NCI-H146 treated with DMSO at 0.1 percent for 48 hours (cell line): ENCODE measurements around the gene AREG.

Experiments used
- DNase-seq: peaks from one replicate; lab custom pipeline; 2025; ENCODE audit not compliant: unreplicated experiment; lab: John Stamatoyannopoulos, UW

The AREG gene

DNA sequence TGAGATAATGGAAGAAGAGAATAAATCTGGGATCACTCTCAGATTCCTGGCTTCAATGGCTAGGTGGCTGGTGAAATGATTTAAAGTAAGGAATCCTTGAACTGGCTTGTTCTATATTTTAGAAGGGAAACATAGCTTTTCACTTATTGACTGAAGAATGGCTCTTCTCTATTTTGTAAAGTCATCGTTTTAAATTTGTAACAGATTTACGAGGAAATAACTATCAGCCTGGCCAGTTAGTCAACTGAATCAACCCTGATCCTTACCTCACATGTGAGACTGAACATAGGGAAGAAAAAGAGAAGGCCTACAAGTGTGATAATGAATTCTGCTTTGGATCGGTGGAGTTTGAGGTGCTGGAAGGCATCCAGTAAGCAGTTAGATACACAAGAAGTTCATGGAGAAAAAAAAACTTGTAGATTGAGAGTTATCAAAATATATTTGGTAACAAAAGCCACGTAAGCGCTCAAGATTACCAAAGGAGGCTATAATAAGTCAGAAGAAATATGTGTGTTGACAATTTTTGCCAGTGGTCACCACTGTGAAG, 12.0 kb downstream of the AREG start:
- no peak for DNase-seq

DNA sequence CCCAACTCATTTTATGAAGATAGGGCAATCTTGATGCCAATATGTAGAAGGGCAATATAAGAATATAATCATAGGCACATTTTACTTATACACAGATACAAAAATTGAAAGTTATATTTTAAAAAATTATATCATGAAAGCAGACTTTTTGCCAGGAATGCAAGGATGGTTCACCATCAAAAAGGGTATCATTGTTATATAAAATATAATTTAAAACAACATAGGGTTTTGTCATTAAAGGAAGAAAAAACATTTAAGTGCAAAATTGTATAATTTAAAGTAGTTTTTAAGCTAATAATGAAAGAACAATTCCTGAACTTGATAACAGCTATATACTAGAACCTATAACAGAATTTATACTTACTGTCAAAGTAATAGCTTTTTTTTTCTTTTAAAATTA, 15.9 kb downstream of the AREG start:
- DNase-seq, result no peak

DNA sequence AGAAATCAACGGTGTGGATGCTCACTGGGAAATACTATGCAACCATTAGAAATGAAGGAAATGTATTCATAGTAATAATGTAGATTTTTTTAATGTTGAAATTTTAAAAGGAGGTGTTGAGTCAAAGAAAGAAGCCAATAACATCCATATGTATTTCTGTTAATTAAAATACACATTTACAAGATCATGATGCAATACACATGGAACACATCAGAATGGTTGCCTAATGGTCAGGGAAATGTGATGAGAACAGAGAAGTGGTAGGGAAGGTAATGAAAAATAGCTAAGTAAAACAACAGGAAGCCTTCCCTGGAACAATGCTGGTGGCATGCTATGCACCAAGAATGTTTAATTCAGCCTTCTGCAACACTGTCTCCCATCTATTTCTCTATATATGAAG, 18.2 kb downstream of the AREG start:
- no peak for DNase-seq

DNA sequence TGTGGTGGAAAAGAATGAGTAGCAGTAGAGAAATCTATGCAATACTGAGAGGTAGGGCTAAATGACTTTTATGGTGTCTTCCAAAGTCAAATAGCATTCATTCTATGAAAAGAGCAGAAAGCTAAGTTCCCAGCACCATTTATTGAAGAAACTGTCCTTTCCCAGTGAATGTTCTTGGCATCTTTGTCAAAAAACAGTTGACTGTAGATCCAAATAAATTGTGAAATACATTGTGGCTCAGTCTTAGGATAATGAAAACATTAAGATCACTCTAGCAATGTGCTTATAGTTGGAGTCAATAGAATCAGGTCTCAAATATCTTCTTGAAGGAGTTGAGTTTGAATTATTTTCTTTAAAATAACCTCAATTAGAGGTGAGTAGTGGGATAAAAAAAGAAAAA, 19.4 kb downstream of the AREG start:
- no peak for DNase-seq

DNA sequence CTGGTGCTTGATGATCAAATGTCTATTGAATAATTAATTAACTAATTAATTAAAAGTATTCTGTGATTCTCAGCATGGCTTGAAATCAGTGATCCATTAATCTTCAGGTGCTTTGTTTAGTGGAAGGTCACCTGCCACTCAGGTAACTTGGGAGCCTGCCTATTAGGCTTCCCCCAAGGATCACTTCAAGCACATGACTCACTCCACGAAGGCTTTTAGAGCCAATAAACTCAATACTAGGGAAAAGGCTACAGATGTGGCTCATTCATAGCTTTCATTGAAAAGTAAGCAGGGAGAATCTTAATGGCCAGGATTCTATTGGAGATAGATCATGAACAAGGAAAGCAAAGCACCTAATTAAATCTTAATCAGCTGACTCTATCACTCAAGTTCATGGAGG, 21.3 kb downstream of the AREG start:
- no peak for DNase-seq

DNA sequence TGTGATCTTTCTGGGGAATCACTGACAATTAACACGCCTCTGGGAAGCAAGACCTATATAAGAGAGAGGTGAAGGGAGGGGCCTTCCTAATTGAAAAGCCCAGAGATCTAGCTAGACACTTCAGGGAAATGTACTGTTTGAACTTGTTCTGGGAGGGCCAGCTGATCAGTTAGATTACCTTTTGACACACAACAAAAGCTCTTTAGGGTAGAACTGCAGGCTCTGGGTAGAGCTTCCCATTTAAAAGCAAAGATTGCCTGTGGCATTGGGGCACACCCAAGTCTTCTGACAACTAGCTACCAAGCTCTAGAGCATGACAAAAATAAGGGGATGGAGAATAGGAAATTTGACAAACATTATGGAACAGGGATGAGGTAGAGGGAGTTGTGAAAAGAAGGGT, 26.3 kb downstream of the AREG start:
- no peak for DNase-seq

DNA sequence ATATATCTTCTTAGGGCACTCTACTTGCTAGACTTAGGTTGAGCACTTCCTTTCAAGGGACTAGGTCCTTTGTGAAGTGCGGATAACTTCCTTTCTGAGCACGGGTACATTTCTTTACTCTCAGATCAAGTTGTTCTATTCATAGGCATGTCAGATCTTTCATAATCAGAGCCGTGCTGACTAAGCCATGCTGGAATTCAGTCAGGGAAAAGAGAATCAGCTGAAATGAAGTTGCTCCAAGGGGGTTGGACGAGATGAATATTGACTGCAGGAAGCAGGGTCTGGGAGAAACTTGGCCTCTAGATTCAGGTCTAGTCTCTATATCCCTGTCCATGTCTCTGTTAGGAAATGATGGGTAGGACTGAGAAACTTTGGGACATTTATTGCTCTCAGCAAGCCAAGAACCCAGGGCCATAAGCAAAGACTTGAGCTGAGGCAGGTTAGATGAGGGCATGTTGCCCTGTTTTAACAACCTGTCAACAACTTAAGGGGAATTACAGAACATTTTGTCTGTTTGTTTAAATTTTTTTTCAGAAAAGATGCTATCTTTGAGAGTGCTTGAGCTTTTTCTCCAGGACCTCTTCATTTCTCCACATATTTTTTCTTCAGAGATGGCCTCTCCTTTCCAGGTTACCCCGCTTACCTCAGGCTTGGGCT, 28.3 kb downstream of the AREG start:
- DNase-seq, result no peak

DNA sequence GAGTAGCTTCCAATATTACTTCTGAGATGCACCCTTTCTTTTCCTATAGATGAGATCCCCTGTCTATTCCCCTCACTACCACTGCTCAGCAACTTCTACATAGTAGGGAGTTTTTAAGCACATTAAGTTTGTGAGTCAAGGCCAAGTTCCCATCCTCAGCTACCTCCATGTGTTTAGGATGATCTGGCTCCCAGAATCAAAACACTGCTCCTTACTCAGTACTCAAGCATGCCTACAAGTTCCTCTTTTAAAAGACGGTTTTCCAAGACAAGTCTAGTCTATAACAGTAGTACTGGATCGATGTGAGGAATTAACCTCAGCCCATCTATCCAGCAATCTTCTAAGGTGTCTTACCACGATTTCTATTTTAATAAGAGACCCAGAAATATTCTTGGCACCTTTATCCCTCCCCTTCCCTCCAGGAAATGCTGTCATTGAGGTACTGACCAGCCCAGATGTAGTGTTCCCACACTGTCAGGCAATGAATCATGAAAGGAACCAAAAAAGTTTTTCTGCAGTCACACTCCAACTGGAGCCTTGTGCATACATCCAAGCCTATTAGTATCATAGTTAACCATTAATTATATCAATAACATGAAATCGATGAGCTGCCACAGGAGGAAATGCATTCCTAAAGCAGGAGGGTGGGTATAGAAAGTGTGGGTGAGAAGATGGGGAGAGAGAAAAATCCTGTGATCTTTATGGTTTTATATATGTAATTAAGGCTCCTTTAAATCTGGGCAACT, 29.6 kb downstream of the AREG start:
- DNase-seq, result no peak

DNA sequence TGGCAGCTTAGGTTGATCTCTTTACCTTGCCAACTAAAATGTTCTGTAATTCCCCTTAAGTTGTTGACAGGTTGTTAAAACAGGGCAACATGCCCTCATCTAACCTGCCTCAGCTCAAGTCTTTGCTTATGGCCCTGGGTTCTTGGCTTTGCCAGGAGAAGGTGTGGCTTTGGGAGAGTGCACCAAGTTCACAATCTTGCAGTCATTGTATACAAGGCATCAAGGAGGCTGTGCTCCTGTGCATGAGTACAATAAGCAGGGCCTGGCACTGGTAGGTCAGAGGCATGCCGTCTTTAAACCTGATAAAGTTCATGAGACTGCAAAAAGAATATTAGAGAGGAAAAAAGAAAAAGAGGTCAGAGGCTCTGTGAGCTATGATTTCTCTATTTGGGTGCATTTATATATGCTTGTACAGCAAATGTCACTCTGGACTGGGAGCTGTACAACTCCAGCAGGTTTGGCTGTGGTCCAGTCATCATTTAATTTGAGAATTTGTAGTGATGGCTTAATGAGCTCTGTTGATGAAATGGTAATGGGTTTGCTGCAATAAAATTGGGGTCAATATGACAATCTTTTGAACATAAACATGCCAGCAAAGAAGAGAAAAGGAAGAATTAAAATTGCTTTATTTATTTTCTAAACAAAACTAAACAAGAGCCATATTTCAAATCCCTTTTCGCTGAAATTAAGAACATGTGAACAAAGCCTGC, 30.3 kb downstream of the AREG start:
- DNase-seq, result no peak

DNA sequence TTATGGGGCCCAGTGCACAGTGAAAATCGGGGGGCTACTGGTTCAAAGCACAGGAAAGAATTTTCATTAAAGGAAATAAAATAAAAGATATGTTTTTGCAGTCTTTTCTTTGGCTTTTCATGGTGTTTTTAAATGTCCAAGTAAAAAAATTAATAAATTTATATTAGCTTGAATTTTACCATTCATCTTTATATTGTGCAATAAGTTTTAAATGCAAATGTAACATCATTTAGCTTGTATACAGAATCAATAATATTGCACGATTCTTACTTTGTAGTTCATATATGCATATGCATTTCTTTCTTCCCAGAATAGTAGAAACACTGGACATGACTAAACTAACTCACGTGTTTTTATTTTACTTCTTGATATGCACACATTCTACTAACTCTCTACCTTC, 31.0 kb downstream of the AREG start:
- no peak for DNase-seq

DNA sequence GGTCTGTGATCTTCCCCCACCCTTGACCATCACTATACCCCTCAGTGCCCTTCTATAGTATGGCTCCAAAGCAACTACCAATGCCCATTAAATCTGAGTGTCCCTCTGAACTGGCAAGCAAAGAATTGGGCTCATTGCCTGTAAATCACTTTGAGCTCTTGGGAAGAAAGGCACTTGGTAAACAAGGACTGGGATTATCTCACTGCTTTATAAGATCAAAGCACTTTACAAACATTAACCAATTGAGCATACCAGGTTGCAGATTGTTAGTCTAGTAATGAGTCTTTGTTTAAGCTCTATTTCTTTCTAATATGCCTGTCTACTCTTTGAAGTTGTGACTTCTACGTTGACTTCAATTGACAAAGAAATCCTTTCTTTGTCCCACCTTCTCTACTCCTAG, 34.1 kb downstream of the AREG start:
- no peak for DNase-seq

DNA sequence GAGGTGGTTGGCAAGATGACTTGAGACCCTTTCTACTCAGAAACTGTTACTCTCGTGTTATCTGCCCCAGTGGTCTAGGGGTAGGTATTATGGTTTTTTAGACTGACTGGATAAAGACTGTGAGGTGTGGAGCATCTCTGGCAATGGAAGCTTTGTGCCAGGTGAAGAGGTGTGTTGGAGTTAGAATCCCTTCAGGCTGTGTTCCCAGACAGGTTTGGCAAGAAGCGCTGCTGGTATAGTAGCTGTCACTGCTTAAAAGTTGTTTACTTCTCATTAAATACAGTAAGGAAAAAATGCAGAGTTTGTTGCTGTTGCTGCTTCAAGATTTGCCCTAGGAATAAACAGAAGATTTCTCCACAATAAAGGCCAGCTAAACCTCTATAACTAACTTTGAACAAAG, 35.3 kb downstream of the AREG start:
- no peak for DNase-seq

DNA sequence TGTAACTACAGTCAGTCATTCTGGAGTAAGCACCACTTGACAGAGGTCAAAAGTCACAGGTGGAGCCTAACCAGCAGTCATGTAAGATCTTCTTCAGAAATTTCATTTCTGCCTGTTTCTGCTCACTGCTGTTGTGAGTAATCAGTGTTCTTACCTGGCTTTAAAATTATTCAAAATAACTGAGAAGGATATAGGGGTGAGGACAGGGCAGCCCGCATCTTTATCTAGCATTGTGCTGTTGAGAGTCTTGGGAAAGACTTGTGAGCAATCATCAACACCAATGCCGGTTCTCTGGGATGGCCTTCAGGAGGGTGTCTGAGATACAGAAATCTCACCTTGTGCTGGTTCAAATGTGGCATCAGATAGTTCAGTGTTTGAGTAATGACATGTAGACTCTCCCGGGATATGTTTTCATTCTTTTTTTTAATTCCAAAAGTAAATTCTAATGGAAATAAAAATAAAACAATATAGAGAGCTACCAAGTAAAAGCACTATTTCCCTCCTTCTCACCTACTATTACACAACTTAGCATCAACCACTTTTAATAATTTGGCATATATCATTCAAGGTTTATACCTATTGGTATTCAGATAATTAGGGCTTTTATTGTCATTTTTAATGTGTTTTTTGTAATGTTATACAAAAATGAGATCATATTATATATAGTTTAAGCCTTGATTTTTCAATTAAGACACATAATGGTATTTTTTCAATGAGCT, 37.1 kb downstream of the AREG start:
- DNase-seq, result no peak

DNA sequence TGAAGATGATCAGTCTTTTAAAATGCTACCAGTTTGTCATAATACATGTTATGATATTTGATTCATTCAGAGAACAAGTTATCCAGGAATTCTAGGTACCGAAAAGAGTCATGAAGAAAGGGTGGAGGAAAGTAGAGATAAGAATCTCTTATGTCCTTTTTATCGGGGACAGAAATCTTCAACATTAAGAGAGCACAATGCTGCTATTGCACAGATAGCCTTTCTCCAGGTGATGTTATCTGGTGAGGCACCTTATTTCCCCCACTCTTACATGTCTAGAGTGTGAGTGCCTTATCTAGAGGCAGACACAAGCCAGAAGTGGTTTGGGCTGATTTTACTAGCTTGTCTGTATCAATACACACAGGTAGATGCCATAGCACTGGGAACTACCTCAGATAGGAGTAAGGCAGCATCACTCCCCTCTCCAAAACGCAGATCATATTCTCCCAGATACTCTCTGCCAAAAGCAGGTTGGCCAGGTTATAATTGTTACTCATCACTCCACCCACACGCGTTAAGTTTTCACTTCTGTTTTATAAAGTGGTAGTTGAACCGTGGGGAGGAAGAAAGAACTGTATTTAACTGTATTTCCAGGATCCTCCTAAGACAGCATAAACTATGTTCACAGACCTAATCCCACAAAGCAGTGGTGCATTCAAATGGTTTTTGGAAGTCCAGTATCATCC, 38.4 kb downstream of the AREG start:
- DNase-seq, result no peak

DNA sequence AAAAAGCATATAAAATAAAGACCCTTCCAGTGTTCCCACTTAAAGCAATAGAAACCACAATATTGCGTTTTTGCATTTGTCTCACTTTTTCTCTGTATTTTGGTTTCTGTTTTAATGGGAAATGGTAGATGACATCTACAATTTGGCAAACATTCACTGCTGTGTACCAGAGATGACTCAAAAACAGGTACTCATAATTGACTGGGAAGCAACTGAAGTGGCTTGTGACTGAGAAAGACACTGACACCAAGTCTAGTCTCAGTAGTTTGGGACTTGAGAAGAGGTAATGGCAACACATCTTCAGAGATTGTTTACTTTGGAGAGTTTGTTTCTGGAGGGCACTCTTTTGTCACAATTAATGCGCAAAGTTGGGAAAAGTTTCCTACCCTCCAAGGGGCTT, 42.0 kb downstream of the AREG start:
- DNase-seq, result no peak

DNA sequence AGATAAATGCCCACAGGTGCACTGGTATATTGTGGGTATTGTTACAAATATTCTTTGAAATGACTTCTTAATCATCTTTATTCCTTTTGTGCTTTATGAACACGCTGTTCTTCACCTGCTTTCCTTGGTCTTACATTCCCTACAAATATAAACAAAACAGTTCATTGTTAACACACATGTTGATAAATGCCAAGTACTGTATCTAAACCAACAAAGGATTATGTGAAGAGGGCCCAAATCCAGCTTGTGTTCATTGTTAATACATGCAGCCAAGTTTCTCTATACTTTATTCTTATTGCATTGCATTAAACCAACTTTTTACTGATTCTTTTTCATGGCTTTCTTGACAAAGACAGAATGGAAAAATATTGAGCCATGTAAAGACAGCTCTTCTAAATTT, 42.8 kb downstream of the AREG start:
- no peak for DNase-seq

DNA sequence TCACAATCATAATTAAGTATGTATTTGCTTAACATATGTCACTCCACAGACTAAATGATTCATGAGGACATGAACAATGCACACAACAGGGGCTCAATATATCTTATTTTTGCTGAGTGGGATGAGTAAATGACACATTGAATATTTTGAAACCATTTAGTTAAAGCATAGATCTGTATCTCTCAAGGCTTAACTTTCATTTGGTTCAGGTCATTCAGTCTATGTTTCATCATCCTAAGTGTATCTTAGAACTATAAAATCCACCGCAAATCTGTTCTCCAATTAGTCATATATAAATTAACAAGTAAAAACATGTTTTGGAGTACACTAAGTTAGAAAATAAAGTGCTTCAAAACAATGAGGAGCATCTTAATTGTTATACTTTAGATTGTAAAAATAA, 45.8 kb downstream of the AREG start:
- no peak for DNase-seq

DNA sequence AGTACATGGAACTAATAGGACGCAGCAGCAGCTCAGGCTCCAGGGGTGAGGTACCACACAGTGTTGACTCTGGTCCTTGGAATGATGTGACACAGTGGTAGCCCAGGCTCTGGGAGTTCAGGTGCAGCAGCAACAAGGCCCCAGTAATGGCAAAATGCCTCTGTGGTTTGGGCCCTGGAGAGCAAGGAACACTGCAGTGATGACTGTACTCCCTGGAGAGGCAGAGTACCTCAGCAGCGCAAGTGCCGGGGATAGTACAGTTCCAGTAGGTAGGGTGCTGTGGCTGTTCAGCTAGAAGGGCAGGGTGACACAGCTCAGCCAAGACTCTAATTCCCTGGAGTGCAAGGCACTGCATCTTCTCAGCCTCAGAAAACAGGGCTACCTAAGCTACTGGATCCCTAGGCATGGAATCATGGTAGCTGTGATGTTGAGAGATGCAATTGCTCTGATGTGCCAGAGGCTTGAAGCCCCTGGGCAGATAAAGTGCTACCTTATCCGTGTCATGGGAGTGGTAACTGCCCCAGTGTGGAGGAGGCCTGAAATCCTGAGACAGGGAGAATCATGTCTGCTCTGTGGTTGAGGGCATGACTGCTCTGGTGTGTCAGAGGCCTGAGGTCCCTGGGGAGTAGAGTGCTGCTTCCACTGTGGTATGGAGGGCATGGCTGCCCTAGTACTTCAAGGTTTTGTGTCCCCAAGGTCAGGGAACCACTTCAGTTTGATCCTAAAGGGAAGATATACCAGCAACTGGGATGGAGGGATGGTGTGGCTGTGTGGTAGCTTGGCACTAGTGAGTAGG, 55.2 kb downstream of the AREG start:
- no peak for DNase-seq

DNA sequence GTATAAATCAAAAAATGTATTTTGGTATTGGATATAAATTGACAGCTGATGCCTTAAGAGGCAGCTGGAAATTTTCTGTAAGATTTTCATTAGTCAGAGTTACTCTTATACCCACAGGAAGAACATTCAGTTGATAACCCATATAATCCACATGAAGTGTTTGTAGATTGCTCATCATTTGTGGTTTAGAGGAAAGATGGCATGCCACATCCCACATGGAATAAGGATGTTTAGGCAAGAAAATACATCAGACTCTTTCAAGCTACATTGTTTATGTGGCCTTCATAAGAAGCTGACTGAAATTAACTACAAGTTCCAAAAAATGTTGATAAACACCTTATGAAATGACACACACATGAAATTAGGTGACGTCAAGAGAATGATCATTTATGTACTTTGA, 56.6 kb downstream of the AREG start:
- no peak for DNase-seq

DNA sequence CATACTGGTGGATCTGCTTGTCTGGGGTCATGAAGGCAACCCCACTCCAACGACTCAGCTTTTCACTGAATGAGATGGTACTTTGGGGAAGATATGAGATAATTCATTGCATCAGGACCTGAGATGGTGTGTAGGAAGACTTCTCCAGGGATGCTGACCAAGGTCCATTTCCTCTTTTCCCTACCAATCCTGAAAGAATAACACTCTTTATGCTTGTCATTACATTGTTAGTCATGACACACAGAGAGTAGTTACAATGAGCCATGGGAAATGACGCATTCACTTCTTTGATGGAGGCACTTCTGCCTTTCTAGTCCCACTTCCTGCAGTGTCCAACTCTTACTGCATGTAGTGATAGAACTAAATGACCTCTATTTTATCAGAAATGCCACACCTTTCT, 58.6 kb downstream of the AREG start:
- no peak for DNase-seq
